K562 (cell line): ENCODE results near the gene EXOC4. TPM values are rescaled to one million over a fixed set of nuclear protein-coding genes. Genes with fewer than 3 reads are reported as not detected.

Experiments
- ATAC-seq: fragments of 200-7000 bp; cut with Tn5 transposase; 3 replicates; pipeline ENCODE4 v1.9.1; 2020; ENCODE audit warnings: moderate library complexity
- BruUV-seq: library from RNA; stranded (reverse); fragments of 400-500 nt; replicated peaks from 2 replicates; lab custom pipeline; 2021; lab: Mats Ljungman, UMichigan
- CTCF ChIA-PET: fragments of 300-600 bp; formaldehyde crosslinking; extraction: SDS; loops from one replicate; lab custom pipeline; 2021; ENCODE audit warnings: low intra/inter-chr PET ratio; lab: Yijun Ruan, JAX
- POLR2A ChIA-PET: fragments of 300-600, 350-650 bp; sonication (Branson Sonifier 250); formaldehyde crosslinking; extraction: SDS; loops from one replicate; lab custom pipeline; 2021; ENCODE audit warnings: antibody characterized with exemption, inconsistent platforms; lab: Yijun Ruan, JAX
- DNase-seq, 4 experiments: peaks; one replicate each; pipeline versions ENCODE4 v3.0.0 to v3.0.0-alpha.2; 2011 to 2018; ENCODE audit warnings: low spot score in 3 of 4, mixed read lengths in 3 of 4; ENCODE audit errors: extremely low read depth in 1 of 4
- FAIRE-seq: peaks from 2 replicates; lab custom pipeline; 2011; peaks lifted over from hg19 to GRCh38; lab: Jason Lieb, UNC
- H2AFZ ChIP-seq: 2 replicates; pipeline ENCODE4 v1.6.0; 2011; ENCODE audit warnings: low read depth, low read length, control low read depth, inconsistent platforms
- H3K27ac ChIP-seq: fragments of 200-600 bp; 3 replicates; pipeline ENCODE4 v1.8.0; 2011; ENCODE audit warnings: low read depth, mild to moderate bottlenecking, control low read depth, inconsistent platforms, low read length, moderate library complexity, mixed read lengths; ENCODE audit errors: extremely low read depth
- H3K27me3 ChIP-seq, 2 experiments: fragments of 300-600 bp in 1 of 2; 2 replicates in 1 of 2; 3 replicates in 1 of 2; pipeline versions ENCODE4 v1.6.0 to v1.8.0; 2011; ENCODE audit warnings: inconsistent platforms in 2 of 2, low read length in 2 of 2, mild to moderate bottlenecking in 1 of 2, mixed read lengths in 1 of 2, moderate library complexity in 1 of 2; ENCODE audit not compliant: control insufficient read depth in 2 of 2, insufficient read depth in 2 of 2
- H3K36me3 ChIP-seq: fragments of 300-600 bp; 3 replicates; pipeline ENCODE4 v1.8.0; 2011; ENCODE audit warnings: mild to moderate bottlenecking, low read length, inconsistent platforms; ENCODE audit not compliant: control insufficient read depth, insufficient read depth
- H3K4me1 ChIP-seq, 2 experiments: fragments of 200-600 bp in 1 of 2; replicated peaks in 1 of 2; 2 replicates in 1 of 2; 3 replicates in 1 of 2; pipeline versions ENCODE4 v1.5.1 to v1.8.0; 2011; ENCODE audit warnings: inconsistent platforms in 2 of 2, low read length in 2 of 2, mild to moderate bottlenecking in 1 of 2, mixed read lengths in 1 of 2, moderate library complexity in 1 of 2; ENCODE audit not compliant: control insufficient read depth in 2 of 2, insufficient read depth in 2 of 2
- H3K4me2 ChIP-seq: 2 replicates; pipeline ENCODE4 v1.6.1; 2011; ENCODE audit warnings: low read length, control low read depth, inconsistent platforms, mixed read lengths; ENCODE audit not compliant: insufficient read depth
- H3K4me3 ChIP-seq: fragments of 200-600 bp; sonication (generic), shearing (Covaris generic); 2 replicates; pipeline ENCODE4 v1.5.1; 2016; ENCODE audit warnings: control low read depth, inconsistent platforms
- H3K79me2 ChIP-seq: fragments of 200-600 bp; 3 replicates; pipeline ENCODE4 v1.8.0; 2011; ENCODE audit warnings: low read length, inconsistent platforms; ENCODE audit not compliant: control insufficient read depth, insufficient read depth
- H3K9ac ChIP-seq, 2 experiments: 2 replicates each; pipeline versions ENCODE4 v1.6.0 to v1.6.1; 2011; ENCODE audit warnings: low read depth in 2 of 2, low read length in 2 of 2, control low read depth in 1 of 2, inconsistent platforms in 1 of 2, mild to moderate bottlenecking in 1 of 2, mixed read lengths in 1 of 2; ENCODE audit not compliant: insufficient read depth in 1 of 2
- H3K9me1 ChIP-seq: one replicate; pipeline ENCODE4 v1.6.0; 2011; ENCODE audit warnings: inconsistent platforms, mild to moderate bottlenecking, low read length, moderate library complexity; ENCODE audit not compliant: control insufficient read depth, insufficient read depth
- H3K9me3 ChIP-seq: replicated peaks from 2 replicates; pipeline ENCODE4 v1.5.1; 2011; ENCODE audit warnings: low read depth, low read length, inconsistent platforms; ENCODE audit not compliant: control insufficient read depth, insufficient read depth
- H4K20me1 ChIP-seq: replicated peaks from 2 replicates; pipeline ENCODE4 v1.6.1; 2011; ENCODE audit warnings: low read length, inconsistent platforms, mixed read lengths; ENCODE audit not compliant: control insufficient read depth, insufficient read depth
- ESRRB ChIP-seq: fragments of 250-450 bp; sonication (Bioruptor Pico); IDR thresholded peaks from 2 replicates; pipeline ENCODE4 v1.5.0; 2020; ENCODE audit warnings: mild to moderate bottlenecking, moderate library complexity, borderline replicate concordance
- KLF1 ChIP-seq: fragments of 450-650 bp; IDR thresholded peaks from 2 replicates; pipeline ENCODE4 v1.6.1; 2016; ENCODE audit warnings: missing genetic modification characterization, missing compliant biosample characterization
- YY1 ChIP-seq, 3 experiments: IDR thresholded peaks; 2 replicates each; pipeline ENCODE4 v1.6.1; 2011; ENCODE audit warnings: low read length in 2 of 3, mild to moderate bottlenecking in 2 of 3, moderate library complexity in 2 of 3, borderline replicate concordance in 1 of 3, control low read depth in 1 of 3, low read depth in 1 of 3; ENCODE audit not compliant: insufficient read depth in 3 of 3, insufficient replicate concordance in 2 of 3, control insufficient read depth in 1 of 3, insufficient read length in 1 of 3; ENCODE audit errors: extremely low read depth in 1 of 3
- ZNF639 ChIP-seq, 2 experiments: fragments of 200-800 bp in 1 of 2; sonication (Bioruptor generic) in 1 of 2; sonication (generic) in 1 of 2; formaldehyde crosslinking in 1 of 2; IDR thresholded peaks in 1 of 2; conservative IDR thresholded peaks in 1 of 2; 2 replicates each; pipeline versions ENCODE4 v1.5.0 to v1.6.1; 2016 to 2020; ENCODE audit warnings: missing compliant biosample characterization in 1 of 2, missing genetic modification characterization in 1 of 2, missing genetic modification reagents in 1 of 2
- ZNF695 ChIP-seq: fragments of 450-650 bp; formaldehyde crosslinking; IDR thresholded peaks from 2 replicates; pipeline ENCODE4 v1.4.0; 2020; ENCODE audit warnings: mild to moderate bottlenecking, moderate library complexity
- ZNF740 ChIP-seq, 3 experiments: fragments of 200-800 bp in 1 of 3; sonication (Bioruptor generic) in 1 of 3; sonication (generic) in 1 of 3; formaldehyde crosslinking in 1 of 3; IDR thresholded peaks; 2 replicates each; pipeline versions ENCODE4 v1.6.1 to v1.8.0; 2016 to 2022; ENCODE audit warnings: mild to moderate bottlenecking in 2 of 3, missing compliant biosample characterization in 2 of 3, missing genetic modification characterization in 2 of 3, missing genetic modification reagents in 1 of 3
- ZNF79 ChIP-seq: fragments of 250-450 bp; sonication (Bioruptor Pico); IDR thresholded peaks from 2 replicates; pipeline ENCODE4 v1.4.0; 2020; ENCODE audit warnings: low read depth, mild to moderate bottlenecking, moderate library complexity
- WGBS: fragments of 100-300 bp; shearing (Covaris generic); methylation state at CpG from one replicate; pipeline ENCODE4 v1.1.6; 2016; ENCODE audit warnings: low coverage, mixed read lengths; ENCODE audit not compliant: insufficient coverage; ENCODE audit errors: missing lambda C conversion rate; 5-methylcytosine and 5-hydroxymethylcytosine counted together
- in situ Hi-C: fragments of 300-500 bp; cut with MboI; formaldehyde crosslinking; loops from 4 replicates; pipeline ENCODE4 v1.15.0; 2018; ENCODE audit warnings: inconsistent platforms, mixed read lengths
- intact Hi-C: fragments of 100-400 bp; cut with micrococcal nuclease; formaldehyde crosslinking; loops from 2 replicates; pipeline ENCODE4 v1.14.2; 2022
- polyA plus RNA-seq, 8 experiments: library from polyadenylated mRNA; depleted of rRNA in 4 of 8; stranded (reverse) in 5 of 8; unstranded in 3 of 8; fragments of >200 nt; fragmentation: Nextera tagmentation in 2 of 8; fragmentation: Illumina TruSeq in 1 of 8; extraction: Ambion mirVana in 2 of 8; extraction: Trizol in 1 of 8; gene quantifications; 2 replicates each; pipeline versions ENCODE4 v1.2.1 to v1.2.3, GENCODE V29; 2011 to 2014; ENCODE audit warnings: inconsistent platforms in 1 of 8, missing spikeins in 1 of 8
- total RNA-seq, 7 experiments: library from RNA; depleted of rRNA in 6 of 7; stranded (reverse); fragments of >200 nt in 6 of 7; fragmentation: Illumina TruSeq in 2 of 7; extraction: Trizol in 2 of 7; gene quantifications; 2 replicates each; pipeline versions ENCODE4 v1.2.1 to v1.2.3, GENCODE V29; 2011 to 2021; ENCODE audit warnings: low replicate concordance in 1 of 7

Gene EXOC4
- total and polyA plus RNA-seq, 9 of the 15 experiments (the other 6 are each of a cell fraction or from before 2014, with no cell fraction given): 18.5 to 73.1 (median 46.6) TPM

GRCh38 chr7:133504825-133505224 lies 251.9 kb downstream of the EXOC4 start:
- Histone ChIP-seq H3K36me3 (no peaks in the 10 kb centered on the region), H3K9ac (no peak overlapping the region), H3K9me1 (no peaks in the 10 kb centered on the region), H3K4me1 (no peaks in the 10 kb centered on the region), H2AFZ (no peak overlapping the region), H3K9me3 (no peaks in the 10 kb centered on the region), H3K27ac (no peak overlapping the region), H4K20me1 (no peaks in the 10 kb centered on the region), H3K27me3 (no peaks in the 10 kb centered on the region), H3K79me2 (no peaks in the 10 kb centered on the region), H3K4me2 (no peak overlapping the region), H3K4me3 (no peak overlapping the region)
- ATAC-seq (no peak), FAIRE-seq (no peak), DNase-seq (no peak)
- CTCF ChIA-PET: no interaction called here
- WGBS: 11% methylated on average over 3 of the region's 3 CpGs
- no TSS peak for BruUV-seq
- intact Hi-C loops (no loop called here), in situ Hi-C loops (no loop called here)
- TF ChIP-seq ZNF740 (CRISPR knock-in tag; IDR thresholded peaks at IDR 0.05) (no peak), ZNF740 (tag; IDR thresholded peaks at IDR 0.05) (no peak), ZNF639 (CRISPR knock-in tag; conservative IDR thresholded peaks at IDR 0.05 in 1 of 2, IDR thresholded peaks at IDR 0.05 in 1 of 2) (no peak), ZNF695 (CRISPR knock-in tag) (no peak), ZNF79 (CRISPR knock-in tag) (no peak), YY1 (IDR thresholded peaks at IDR 0.05; ENCODE audit: borderline replicate concordance in 1 of 3, control insufficient read depth in 1 of 3, extremely low read depth in 1 of 3, insufficient read depth in 3 of 3, insufficient read length in 1 of 3, insufficient replicate concordance in 2 of 3, low read depth in 1 of 3, low read length in 2 of 3) (no peak), KLF1 (tag) (no peak), ESRRB (CRISPR knock-in tag) (no peak)
- POLR2A ChIA-PET: interaction anchor here (0.6 kb wide), 1 partner anchor 21 kb away, joined by 3 read pairs; no protein-coding TSS in a partner anchor
